HL-60/S4 treated with retinoic acid at 250 ng/mL for 4 days and 3 days (cell line): ENCODE results near the gene ERP44.
"Not testable (repeated sequence)": the region's sequence is repeated elsewhere in the genome, so short reads cannot be mapped to it uniquely, and the experiment has no call there.

Experiments
- in situ Hi-C: fragments of 300-500 bp; cut with MboI; formaldehyde crosslinking; loops from 2 replicates; pipeline ENCODE4 v1.7.0; 2022; ENCODE audit warnings: low sequenced_read_pairs

The ERP44 gene

GRCh38 chr9:100020121-100020795 lies 78.5 kb downstream of the ERP44 start:
- in situ Hi-C loops, result loop anchor here (25.0 kb wide), 2 partner anchors 758 to 833 kb away; no protein-coding TSS in a partner anchor

- in situ Hi-C loops, result loop anchor here (25.0 kb wide), 2 partner anchors 757 to 832 kb away; no protein-coding TSS in a partner anchor
Measured at GRCh38 chr9:100019541-100019940, 79.3 kb downstream of the ERP44 start.

DNA sequence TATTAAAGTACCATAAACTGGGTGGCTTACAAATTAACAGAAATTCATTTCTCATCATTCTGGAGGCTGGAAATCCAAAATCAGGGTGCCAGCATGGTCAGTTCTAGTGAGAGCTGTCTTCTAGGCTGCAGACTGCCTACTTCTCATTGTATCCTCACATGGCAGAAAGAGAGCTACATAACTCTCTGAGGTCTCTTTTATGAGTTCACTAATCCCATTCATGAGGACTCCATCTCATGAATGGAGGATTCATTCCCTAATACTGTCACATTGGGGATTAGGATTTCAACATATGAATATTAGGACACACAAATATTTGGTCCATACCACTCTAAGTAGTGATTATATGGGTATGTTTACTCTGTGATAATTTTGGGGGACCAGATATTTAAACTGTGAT lies 84.0 kb downstream of the ERP44 start:
- in situ Hi-C loops, result loop anchor here (25.0 kb wide), 2 partner anchors 753 to 828 kb away; no protein-coding TSS in a partner anchor

DNA sequence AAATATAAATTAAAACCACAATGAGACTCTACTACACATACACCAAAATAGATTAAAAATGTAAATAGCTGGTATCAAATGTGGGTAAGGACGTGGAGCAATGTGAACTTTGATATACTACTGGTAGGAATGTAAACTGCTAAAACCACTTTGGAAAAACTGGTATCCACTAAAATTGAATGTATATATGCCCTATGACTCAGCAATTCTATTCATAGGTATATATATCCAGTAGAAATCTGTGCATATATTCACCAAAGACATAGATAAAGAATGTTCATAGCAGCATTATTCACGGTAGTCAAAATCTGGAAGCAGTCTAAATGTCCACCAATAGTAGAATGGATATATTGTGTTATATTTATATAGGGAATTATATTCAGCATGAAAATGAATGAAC lies 85.2 kb downstream of the ERP44 start:
- in situ Hi-C loops, result loop anchor here (25.0 kb wide), 2 partner anchors 751 to 826 kb away; no protein-coding TSS in a partner anchor

- in situ Hi-C loops, result loop anchor here (25.0 kb wide), 2 partner anchors 750 to 825 kb away; no protein-coding TSS in a partner anchor
Measured at GRCh38 chr9:100012279-100012678, 86.5 kb downstream of the ERP44 start.

DNA sequence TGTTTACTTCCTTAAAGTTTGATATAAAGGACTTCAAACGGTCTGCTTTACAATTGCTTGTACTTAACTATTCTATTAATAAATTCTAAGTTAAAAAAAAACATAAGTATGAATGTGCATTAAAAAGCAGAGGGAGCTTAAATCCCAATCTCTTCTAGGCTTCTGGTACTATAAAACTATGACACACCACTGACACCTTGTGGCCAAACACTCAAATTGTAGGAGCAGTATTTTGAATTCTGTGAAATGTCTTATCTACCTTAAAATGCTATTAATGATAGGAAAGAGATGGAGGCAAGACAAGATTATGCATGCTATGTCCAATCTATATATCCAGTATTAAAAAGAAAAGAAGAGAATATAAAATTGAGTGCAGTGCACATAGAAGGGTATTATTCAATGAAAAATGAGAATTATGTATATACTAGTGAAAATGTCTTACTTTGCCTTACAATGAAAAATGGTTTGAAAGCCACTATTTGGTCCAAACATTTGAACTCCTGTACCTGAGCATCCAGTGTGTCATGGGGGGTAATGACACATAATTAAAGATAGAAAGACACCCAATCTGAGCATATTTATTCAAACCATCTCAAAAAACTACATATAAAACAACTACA lies 87.6 kb downstream of the ERP44 start:
- in situ Hi-C loops, result loop anchor here (25.0 kb wide), 2 partner anchors 749 to 824 kb away; no protein-coding TSS in a partner anchor

DNA sequence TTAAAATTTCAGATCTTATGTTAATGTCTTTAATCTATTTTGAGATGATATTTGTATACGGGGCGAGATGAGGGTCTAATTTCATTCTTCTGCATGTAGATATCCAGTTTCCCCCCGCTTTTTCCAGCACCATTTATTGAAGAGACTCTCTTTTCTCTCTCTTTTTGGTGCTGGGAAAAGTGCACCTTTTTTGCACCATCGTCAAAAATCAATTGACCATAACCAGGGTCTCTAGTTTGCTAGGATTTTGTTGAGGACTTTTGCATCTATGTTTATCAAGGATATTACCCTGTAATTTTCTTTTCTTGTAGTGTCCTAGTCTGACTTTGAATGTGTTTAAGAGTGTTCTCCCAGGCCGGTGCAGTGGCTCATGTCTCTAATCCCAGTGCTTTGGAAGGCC lies 99.0 kb downstream of the ERP44 start:
- in situ Hi-C loops, result loop anchor here (25.0 kb wide), 2 partner anchors 737 to 812 kb away; no protein-coding TSS in a partner anchor

DNA sequence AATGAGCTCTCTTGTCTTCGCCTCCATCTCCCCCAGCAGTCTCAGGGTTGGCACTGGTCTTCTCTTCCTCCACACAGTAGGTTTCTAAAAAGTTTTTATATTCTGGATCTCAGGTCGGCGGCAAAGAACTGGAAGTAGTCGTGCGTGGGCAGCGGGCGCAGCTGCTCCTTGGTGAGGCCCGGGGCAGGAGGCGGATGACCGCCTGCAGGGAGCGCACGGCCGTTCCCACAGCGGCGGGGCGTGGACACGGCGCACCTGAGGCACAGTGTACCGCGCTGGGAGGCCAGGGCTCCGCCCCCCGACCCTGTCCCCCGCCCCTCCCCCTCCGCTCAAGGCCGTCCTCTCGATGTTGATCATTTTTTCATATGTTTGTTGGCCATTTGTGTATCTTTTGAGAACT lies 99.9 kb downstream of the ERP44 start:
- in situ Hi-C loops, result no loop called here

- in situ Hi-C loops, result no loop called here
Measured at GRCh38 chr9:99998266-99998665, 100.5 kb downstream of the ERP44 start.

GRCh38 chr9:99990508-99990907 lies 108.3 kb downstream of the ERP44 start:
- in situ Hi-C loops, result not testable (repeated sequence)

GRCh38 chr9:99986642-99987041 lies 112.2 kb downstream of the ERP44 start:
- in situ Hi-C loops, result no loop called here

GRCh38 chr9:99980598-99980997 lies 118.2 kb downstream of the ERP44 start:
- in situ Hi-C loops, result no loop called here

GRCh38 chr9:99978221-99978620 lies 120.6 kb downstream of the ERP44 start:
- in situ Hi-C loops, result no loop called here

- in situ Hi-C loops, result no loop called here
Measured at GRCh38 chr9:99977033-99977792, 121.6 kb downstream of the ERP44 start.

GRCh38 chr9:99973455-99973854 lies 125.3 kb downstream of the ERP44 start:
- in situ Hi-C loops, result no loop called here

DNA sequence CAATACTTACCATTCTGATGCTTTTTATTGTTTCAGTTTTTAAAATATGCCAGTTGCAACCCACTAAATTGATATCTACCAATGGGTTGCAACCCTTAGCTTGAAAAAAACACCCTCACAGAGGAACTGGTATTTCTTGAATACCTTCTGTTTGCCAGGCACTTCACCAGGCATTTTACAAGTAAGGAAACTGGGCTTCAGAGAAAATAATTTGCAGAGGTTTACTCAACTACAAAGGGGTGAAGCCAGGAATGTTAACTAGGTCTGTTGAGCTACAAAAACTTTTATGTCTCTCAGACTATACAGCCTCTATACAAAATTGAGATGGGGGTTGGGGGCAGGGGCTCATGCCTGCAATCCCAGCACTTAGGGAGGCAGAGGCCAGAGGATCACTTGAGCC lies 127.4 kb downstream of the ERP44 start:
- in situ Hi-C loops, result no loop called here

DNA sequence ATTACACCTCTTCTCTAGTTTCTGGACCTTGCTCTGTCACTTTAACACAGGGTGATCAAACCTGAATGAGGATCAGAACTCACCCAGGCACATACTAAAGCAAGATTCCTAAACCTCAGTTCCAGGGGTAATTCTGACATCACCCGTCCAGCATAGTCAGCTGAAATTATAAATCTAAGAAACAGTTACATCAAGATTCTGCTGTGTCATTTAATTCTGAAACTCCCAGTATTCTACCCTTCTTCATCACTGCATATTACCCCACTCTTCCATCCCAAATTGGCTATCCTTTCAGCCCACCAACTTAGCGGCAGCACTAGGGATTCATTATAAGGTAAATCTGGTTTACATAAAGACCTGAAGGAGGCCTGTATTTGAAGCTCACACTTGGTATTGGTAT lies 128.3 kb downstream of the ERP44 start:
- in situ Hi-C loops, result no loop called here

DNA sequence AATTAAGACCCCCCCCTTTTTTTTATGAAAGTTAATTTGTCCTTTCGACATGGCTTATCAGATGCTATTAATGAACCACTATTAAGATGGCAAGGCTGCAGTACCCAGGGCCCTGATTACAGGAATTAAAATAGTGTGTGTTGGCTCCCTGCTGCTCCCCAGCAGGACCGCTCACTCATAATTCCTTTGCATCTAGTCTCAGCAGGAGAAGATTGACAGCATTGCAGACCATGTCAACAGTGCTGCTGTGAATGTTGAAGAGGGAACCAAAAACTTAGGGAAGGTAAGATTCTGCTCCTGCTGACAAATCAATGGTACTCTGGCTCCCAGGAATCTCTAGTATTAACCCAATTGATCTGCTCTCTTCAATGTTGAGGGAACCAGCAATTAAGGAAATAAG lies 131.3 kb downstream of the ERP44 start:
- in situ Hi-C loops, result no loop called here

DNA sequence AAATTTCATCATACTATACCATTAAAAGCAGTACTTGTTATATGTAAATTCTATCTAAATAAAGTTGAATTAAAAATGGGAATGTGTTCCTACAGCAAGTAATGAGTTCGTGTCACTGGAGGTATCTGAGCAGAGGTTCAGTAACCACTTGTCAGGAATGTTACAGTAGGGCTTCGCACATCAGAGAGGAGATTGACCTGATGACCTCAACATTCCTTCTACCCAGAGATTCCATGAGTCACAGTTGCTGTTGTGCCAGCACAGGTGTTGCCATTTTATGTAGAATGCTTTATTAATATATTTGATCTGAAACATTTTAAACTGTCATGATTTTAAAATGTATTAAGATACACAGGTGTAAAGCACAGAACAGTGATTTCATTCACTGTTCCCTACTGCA lies 132.1 kb downstream of the ERP44 start:
- in situ Hi-C loops, result no loop called here

GRCh38 chr9:99966001-99966400 lies 132.8 kb downstream of the ERP44 start:
- in situ Hi-C loops, result no loop called here

GRCh38 chr9:99964336-99964735 lies 134.5 kb downstream of the ERP44 start:
- in situ Hi-C loops, result no loop called here
